ENCODE data around the gene GRB14.
"Not testable (repeated sequence)": the region's sequence is repeated elsewhere in the genome, so short reads cannot be mapped to it uniquely, and the experiment has no call there.

GRCh38 chr2:164628319-164628718 lies 7.0 kb upstream of the GRB14 start:
- TF ChIP-seq CTCF (IDR thresholded peaks at IDR 0.05 in 4 of 5, conservative IDR thresholded peaks at IDR 0.05 in 1 of 5); POLR2A (IDR thresholded peaks at IDR 0.05): not testable (repeated sequence)
